ENCODE results near the gene CNTNAP5. TPM values are rescaled to one million over a fixed set of nuclear protein-coding genes. Genes with fewer than 3 reads are reported as not detected.

The CNTNAP5 gene
- total RNA-seq, 1 donor from 2014 or later = not detected

DNA sequence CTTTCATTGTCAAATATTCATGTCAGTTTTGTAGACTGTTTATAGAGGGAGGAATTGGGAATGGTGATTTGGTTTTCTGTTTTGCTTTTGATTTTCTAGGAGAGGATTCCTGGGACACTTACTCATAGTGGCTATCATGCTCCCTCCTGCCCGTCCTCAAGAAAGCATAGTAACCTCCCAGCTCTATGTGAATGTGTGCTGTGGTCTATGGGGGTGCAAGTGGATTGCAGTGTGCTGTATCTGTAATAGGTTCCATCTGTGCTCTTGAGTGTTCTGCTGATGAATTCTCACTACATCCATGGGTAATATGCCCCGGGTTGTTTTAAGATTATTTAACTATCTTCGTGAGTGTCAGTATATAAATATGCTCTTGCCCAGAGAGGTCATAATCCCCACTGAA is 811.3 kb downstream of the CNTNAP5 start:
- no peak overlapping the region for H3K27ac Mint-ChIP-seq

GRCh38 chr2:124837496-124837895 is 812.4 kb downstream of the CNTNAP5 start:
- Histone ChIP-seq H3K79me2 (ENCODE audit: low read depth) (no peaks in the 10 kb centered on the region), H3K4me3 (no peak overlapping the region), H3F3A (ENCODE audit: low read depth) (no peaks in the 10 kb centered on the region), H3K36me3 (no peaks in the 10 kb centered on the region), H3K4me2 (no peak overlapping the region), H3K27ac (no peak overlapping the region), H3K27me3 (no peaks in the 10 kb centered on the region), H3K9ac (no peak overlapping the region), H4K20me1 (ENCODE audit: low read depth) (no peaks in the 10 kb centered on the region), H3K4me1 (no peaks in the 10 kb centered on the region), H3K9me3 (ENCODE audit: low read depth) (no peaks in the 10 kb centered on the region), H2AFZ (replicated peaks) (no peak overlapping the region)
- no peak for DNase-seq (ENCODE audit: low spot score)
- H3K36me3 Mint-ChIP-seq = no peaks in the 10 kb centered on the region
- H3K4me1 Mint-ChIP-seq = peaks cover 11% of the 10 kb centered on the region
- no peaks in the 10 kb centered on the region for H3K27me3 Mint-ChIP-seq (ENCODE audit: insufficient read depth, low read depth)
- H3K4me3 Mint-ChIP-seq = no peak overlapping the region
- H3K9me3 Mint-ChIP-seq = no peaks in the 10 kb centered on the region
- H3K27ac Mint-ChIP-seq = no peak overlapping the region
- TF ChIP-seq EZH2 (IDR thresholded peaks at IDR 0.05) (no peak), EZH2phosphoT487 (IDR thresholded peaks at IDR 0.05) (no peak), CTCF (IDR thresholded peaks at IDR 0.05) (no peak)

More for the DNA sequence above, 811.3 kb downstream of the CNTNAP5 start:
- Mint-ChIP-seq H3K27me3 (ENCODE audit: insufficient read depth, low read depth) (no peaks in the 10 kb centered on the region), H3K4me3 (no peak overlapping the region), H3K9me3 (no peaks in the 10 kb centered on the region), H3K36me3 (no peaks in the 10 kb centered on the region), H3K4me1 (peaks cover 11% of the 10 kb centered on the region)
- DNase-seq (ENCODE audit: low spot score) = no peak
- Histone ChIP-seq H2AFZ (replicated peaks) (no peak overlapping the region), H3K4me3 (no peak overlapping the region), H3K4me2 (no peak overlapping the region), H3K79me2 (ENCODE audit: low read depth) (no peaks in the 10 kb centered on the region), H3K27me3 (no peaks in the 10 kb centered on the region), H3K9ac (no peak overlapping the region), H3K4me1 (no peaks in the 10 kb centered on the region), H3F3A (ENCODE audit: low read depth) (no peaks in the 10 kb centered on the region), H3K27ac (no peak overlapping the region), H3K9me3 (ENCODE audit: low read depth) (no peaks in the 10 kb centered on the region), H4K20me1 (ENCODE audit: low read depth) (no peaks in the 10 kb centered on the region), H3K36me3 (no peaks in the 10 kb centered on the region)
- no peak for TF ChIP-seq EZH2 (IDR thresholded peaks at IDR 0.05)
- no peak for TF ChIP-seq EZH2phosphoT487 (IDR thresholded peaks at IDR 0.05)
- TF ChIP-seq CTCF (IDR thresholded peaks at IDR 0.05) = no peak

GRCh38 chr2:124838406-124838805 is 813.3 kb downstream of the CNTNAP5 start:
- Mint-ChIP-seq H3K4me3 (no peak overlapping the region), H3K27ac (no peak overlapping the region), H3K4me1 (peaks cover 11% of the 10 kb centered on the region), H3K27me3 (ENCODE audit: insufficient read depth, low read depth) (no peaks in the 10 kb centered on the region), H3K36me3 (no peaks in the 10 kb centered on the region), H3K9me3 (no peaks in the 10 kb centered on the region)
- no peak for DNase-seq (ENCODE audit: low spot score)
- H3K4me3 ChIP-seq = no peak overlapping the region
- H3K9ac ChIP-seq = no peak overlapping the region
- H3K9me3 ChIP-seq (ENCODE audit: low read depth) = no peaks in the 10 kb centered on the region
- H3K27me3 ChIP-seq = no peaks in the 10 kb centered on the region
- no peak for TF ChIP-seq CTCF (IDR thresholded peaks at IDR 0.05)
- TF ChIP-seq EZH2 (IDR thresholded peaks at IDR 0.05) = no peak
- no peak for TF ChIP-seq EZH2phosphoT487 (IDR thresholded peaks at IDR 0.05)
- H3K36me3 ChIP-seq = no peaks in the 10 kb centered on the region
- no peaks in the 10 kb centered on the region for H3K4me1 ChIP-seq
- no peaks in the 10 kb centered on the region for H3F3A ChIP-seq (ENCODE audit: low read depth)
- H3K79me2 ChIP-seq (ENCODE audit: low read depth) = no peaks in the 10 kb centered on the region
- H3K27ac ChIP-seq = no peak overlapping the region
- H4K20me1 ChIP-seq (ENCODE audit: low read depth) = no peaks in the 10 kb centered on the region
- H3K4me2 ChIP-seq = no peak overlapping the region
- no peak overlapping the region for H2AFZ ChIP-seq (replicated peaks)
